Mammary microvascular endothelial cell (primary cell): ENCODE results near the gene AASS. TPM values are rescaled to one million over a fixed set of nuclear protein-coding genes. Genes with fewer than 3 reads are reported as not detected.

ENCODE experiments used
- total RNA-seq: library from RNA; depleted of rRNA; stranded (reverse); fragments of >200 nt; gene quantifications from 2 replicates; pipeline ENCODE4 v1.2.3, GENCODE V29; 2015

AASS gene
- total RNA-seq = 10.3 and 11.2 TPM in 2 replicates

DNA sequence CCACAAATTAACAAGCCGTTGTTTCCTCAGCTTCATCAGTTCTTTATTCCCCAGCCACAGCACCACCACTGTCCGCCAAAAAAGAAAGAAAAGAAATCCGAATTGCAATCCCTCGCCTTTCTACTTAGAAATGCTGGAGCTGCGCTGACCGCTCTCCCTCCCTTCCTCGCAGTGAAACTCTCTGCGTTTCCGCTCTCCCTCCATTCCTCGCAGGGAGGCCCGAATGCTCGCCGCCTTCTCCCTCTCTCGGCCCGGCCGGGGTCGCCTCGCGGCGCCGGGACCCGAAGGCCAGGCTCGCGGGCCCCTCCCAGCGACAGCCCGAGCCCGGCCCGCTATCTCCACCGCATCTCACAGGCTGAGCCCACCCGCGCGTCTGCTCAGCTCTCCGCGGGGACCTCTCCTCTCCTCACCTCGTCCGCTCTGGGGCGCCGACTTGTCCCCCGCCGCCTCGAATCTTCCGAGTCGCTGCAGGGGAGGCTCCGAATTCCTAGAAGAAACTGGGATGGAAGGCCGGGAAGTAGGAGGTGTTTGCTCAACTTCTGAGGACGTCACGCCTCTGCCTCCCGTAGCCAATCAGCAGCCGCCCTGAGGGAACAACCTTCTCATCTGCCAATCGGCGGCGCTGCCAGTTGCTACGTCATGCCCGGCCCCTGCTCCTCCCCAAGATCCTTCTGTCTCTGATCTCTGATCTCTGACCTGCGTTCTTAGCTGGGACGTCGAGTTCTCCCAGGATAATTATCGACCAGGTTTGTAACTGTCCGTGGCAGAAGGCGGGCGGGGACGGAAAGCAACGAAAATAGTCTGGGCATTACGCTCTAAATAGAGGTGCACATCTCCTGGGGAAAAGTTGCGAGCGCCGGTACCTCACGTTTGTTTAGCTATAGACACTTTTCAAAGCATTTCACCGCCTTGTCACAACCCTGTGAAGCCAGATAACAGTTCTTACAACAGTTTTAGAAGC is at the start of gene AASS:
TSS of gene AASS (minus strand) at position 499 of the 961 bp plus-strand sequence. CDS start 10,523 bp downstream, outside the sequence.

Other genes starting within 250 kb of the AASS start
- not detected in 2 replicates for gene FEZF1, start 160.5 kb upstream of the AASS start, total RNA-seq